HepG2 (cell line): ENCODE measurements around the gene ZNF586. TPM values are rescaled to one million over a fixed set of nuclear protein-coding genes. Genes with fewer than 3 reads are reported as not detected.
A peak's percentile ranks its signal among the peaks of the same experiment; 100 is the strongest.

Experiments
- GABPA ChIP-seq, 2 experiments: IDR thresholded peaks; 2 replicates each; pipeline ENCODE4 v1.6.1; 2011 to 2016; ENCODE audit warnings: low read depth in 2 of 2, low read length in 1 of 2, missing biosample characterization in 1 of 2, missing genetic modification characterization in 1 of 2
- HNRNPK ChIP-seq: fragments of 200-400 bp; formaldehyde crosslinking; IDR thresholded peaks from 2 replicates; pipeline ENCODE4 v1.6.1; 2018; ENCODE audit warnings: low read length, low read depth, moderate library complexity, mild to moderate bottlenecking; ENCODE audit not compliant: poor library complexity, severe bottlenecking
- ZBTB20 ChIP-seq: sonication (generic); formaldehyde crosslinking; IDR thresholded peaks from 2 replicates; pipeline ENCODE4 v1.8.1; 2023; ENCODE audit warnings: missing genetic modification reagents, low read depth, mild to moderate bottlenecking, borderline replicate concordance
- polyA plus RNA-seq, 8 experiments: library from polyadenylated mRNA; depleted of rRNA in 3 of 8; stranded (reverse) in 7 of 8; unstranded in 1 of 8; fragments of >200 nt; fragmentation: Illumina TruSeq in 4 of 8; extraction: Trizol in 4 of 8; gene quantifications; 2 replicates each; pipeline versions ENCODE4 v1.2.1 to v1.2.3, GENCODE V29; 2011 to 2016; ENCODE audit warnings: low read depth in 4 of 8, missing spikeins in 1 of 8, mixed read lengths in 1 of 8; ENCODE audit not compliant: insufficient read depth in 1 of 8
- total RNA-seq, 5 experiments: library from RNA; depleted of rRNA; stranded (reverse); fragments of >200 nt; fragmentation: Illumina TruSeq; extraction: Trizol; gene quantifications; 2 replicates each; pipeline ENCODE4 v1.2.3, GENCODE V29; 2016; ENCODE audit warnings: low read depth in 1 of 5
- TF ChIP-seq, protein P1 (sequence below): sonication (generic); formaldehyde crosslinking; IDR thresholded peaks from 2 replicates; pipeline ENCODE4 v1.4.0; 2020; ENCODE audit warnings: mild to moderate bottlenecking, missing genetic modification reagents
- TF ChIP-seq, protein P2 (sequence below): sonication (generic); formaldehyde crosslinking; IDR thresholded peaks from 2 replicates; pipeline ENCODE4 v1.4.0; 2020; ENCODE audit warnings: missing genetic modification reagents
- TF ChIP-seq, protein P3 (sequence below): sonication (generic); formaldehyde crosslinking; IDR thresholded peaks from 2 replicates; pipeline ENCODE4 v1.4.0; 2020; ENCODE audit warnings: missing genetic modification reagents
- TF ChIP-seq, protein P4 (sequence below): IDR thresholded peaks from 2 replicates; pipeline ENCODE4 v1.6.1; 2016; ENCODE audit warnings: control low read depth
- TF ChIP-seq, protein P5 (sequence below): sonication (generic); formaldehyde crosslinking; IDR thresholded peaks from 2 replicates; pipeline ENCODE4 v1.4.0; 2020; ENCODE audit warnings: missing genetic modification reagents, borderline replicate concordance

ZNF586 gene
- total and polyA plus RNA-seq, 2 of the 13 experiments (the other 11 are each of a cell fraction or from before 2014, with no cell fraction given), result 0.50 to 3.4 TPM

DNA sequence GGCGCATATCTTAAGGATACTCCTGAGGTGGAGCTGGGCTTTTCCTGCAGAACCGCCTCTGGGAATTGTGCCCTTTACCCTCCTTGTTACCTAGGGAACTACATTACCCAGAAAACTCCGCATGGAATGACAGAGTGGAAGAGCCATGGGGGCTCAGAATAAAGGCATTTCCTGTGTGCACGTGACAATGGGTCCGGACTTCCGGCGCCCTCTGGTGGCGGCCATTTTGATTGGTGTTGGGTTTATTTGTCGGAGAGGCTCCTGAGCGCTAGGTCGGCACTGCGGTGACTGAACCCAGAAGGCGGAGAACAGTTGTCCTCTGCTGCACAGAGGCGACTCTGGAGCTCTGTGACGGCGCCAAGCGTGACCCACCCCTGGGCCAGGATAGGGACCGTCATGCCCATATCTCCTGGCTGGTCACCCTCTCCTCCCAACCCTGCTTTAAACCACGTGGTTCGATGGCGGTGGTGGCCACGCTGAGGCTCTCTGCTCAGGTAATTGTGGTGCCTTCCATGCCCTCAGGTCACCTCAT is 60.7 kb downstream of the ZNF586 start, which contains the start of gene ZNF587B (continued):
- TF ChIP-seq, protein P1, sequence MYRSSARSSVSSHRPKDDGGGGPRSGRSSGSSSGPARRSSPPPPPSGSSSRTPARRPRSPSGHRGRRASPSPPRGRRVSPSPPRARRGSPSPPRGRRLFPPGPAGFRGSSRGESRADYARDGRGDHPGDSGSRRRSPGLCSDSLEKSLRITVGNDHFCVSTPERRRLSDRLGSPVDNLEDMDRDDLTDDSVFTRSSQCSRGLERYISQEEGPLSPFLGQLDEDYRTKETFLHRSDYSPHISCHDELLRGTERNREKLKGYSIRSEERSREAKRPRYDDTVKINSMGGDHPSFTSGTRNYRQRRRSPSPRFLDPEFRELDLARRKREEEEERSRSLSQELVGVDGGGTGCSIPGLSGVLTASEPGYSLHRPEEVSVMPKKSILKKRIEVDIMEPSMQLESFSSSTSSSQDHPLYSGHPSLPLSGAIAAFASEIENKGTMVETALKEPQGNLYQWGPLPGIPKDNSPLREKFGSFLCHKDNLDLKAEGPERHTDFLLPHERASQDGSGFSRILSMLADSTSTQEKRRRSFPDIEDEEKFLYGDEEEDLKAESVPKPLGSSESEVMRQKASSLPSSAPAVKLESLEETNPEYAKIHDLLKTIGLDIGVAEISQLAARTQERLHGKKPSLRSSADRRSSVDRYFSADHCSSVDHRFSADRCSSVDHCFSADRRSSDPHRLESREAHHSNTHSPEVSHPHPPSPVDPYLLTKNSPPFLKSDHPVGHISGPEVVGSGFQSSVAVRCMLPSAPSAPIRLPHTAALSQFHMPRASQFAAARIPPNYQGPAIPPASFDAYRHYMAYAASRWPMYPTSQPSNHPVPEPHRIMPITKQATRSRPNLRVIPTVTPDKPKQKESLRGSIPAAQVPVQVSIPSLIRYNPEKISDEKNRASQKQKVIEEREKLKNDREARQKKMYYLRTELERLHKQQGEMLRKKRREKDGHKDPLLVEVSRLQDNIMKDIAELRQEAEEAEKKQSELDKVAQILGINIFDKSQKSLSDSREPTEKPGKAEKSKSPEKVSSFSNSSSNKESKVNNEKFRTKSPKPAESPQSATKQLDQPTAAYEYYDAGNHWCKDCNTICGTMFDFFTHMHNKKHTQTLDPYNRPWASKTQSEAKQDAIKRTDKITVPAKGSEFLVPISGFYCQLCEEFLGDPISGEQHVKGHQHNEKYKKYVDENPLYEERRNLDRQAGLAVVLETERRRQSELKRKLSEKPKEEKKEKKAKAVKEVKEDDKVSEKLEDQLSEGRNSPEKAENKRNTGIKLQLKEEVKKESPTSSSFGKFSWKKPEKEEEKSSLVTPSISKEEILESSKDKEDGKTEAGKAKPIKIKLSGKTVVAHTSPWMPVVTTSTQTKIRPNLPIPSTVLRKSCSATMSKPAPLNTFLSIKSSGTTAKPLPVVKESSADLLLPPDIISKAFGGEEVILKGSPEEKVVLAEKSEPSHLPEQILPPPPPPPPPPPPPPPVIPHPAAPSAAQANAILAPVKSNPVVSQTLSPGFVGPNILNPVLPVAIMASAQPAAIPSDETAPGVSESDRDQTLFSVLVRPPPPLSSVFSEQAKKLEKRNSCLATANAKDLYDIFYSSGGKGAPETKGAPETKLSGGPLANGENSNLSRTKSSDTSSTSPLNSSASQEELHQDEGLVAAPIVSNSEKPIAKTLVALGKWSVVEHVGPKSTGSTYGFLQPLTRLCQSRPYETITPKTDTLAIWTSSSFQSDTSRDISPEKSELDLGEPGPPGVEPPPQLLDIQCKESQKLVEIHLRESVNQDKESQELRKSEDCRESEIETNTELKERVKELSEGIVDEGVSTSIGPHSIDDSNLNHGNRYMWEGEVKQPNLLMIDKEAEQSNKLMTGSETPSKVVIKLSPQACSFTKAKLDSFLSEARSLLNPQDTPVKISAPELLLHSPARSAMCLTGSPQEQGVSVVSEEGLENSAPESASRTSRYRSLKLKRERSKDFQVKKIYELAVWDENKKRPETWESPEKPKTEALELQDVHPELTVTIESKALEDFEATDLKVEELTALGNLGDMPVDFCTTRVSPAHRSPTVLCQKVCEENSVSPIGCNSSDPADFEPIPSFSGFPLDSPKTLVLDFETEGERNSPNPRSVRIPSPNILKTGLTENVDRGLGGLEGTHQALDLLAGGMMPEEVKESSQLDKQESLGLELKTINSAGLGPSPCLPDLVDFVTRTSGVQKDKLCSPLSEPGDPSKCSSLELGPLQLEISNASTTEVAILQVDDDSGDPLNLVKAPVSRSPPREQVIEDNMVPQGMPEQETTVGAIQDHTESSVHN (CRISPR knock-in tag), result no peak
- TF ChIP-seq, protein P2, sequence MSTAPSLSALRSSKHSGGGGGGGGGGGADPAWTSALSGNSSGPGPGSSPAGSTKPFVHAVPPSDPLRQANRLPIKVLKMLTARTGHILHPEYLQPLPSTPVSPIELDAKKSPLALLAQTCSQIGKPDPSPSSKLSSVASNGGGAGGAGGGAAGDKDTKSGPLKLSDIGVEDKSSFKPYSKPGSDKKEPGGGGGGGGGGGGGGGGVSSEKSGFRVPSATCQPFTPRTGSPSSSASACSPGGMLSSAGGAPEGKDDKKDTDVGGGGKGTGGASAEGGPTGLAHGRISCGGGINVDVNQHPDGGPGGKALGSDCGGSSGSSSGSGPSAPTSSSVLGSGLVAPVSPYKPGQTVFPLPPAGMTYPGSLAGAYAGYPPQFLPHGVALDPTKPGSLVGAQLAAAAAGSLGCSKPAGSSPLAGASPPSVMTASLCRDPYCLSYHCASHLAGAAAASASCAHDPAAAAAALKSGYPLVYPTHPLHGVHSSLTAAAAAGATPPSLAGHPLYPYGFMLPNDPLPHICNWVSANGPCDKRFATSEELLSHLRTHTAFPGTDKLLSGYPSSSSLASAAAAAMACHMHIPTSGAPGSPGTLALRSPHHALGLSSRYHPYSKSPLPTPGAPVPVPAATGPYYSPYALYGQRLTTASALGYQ (CRISPR knock-in tag), result no peak
- TF ChIP-seq GABPA (IDR thresholded peaks at IDR 0.05; ENCODE audit: low read depth, low read length) (peak; percentile 56), GABPA (CRISPR knock-in tag; IDR thresholded peaks at IDR 0.05; ENCODE audit: low read depth) (peak; percentile 91), ZBTB20 (CRISPR knock-in tag) (no peak), HNRNPK (no peak)
- TF ChIP-seq, protein P3, sequence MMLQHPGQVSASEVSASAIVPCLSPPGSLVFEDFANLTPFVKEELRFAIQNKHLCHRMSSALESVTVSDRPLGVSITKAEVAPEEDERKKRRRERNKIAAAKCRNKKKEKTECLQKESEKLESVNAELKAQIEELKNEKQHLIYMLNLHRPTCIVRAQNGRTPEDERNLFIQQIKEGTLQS (CRISPR knock-in tag), result no peak
- TF ChIP-seq, protein P4, sequence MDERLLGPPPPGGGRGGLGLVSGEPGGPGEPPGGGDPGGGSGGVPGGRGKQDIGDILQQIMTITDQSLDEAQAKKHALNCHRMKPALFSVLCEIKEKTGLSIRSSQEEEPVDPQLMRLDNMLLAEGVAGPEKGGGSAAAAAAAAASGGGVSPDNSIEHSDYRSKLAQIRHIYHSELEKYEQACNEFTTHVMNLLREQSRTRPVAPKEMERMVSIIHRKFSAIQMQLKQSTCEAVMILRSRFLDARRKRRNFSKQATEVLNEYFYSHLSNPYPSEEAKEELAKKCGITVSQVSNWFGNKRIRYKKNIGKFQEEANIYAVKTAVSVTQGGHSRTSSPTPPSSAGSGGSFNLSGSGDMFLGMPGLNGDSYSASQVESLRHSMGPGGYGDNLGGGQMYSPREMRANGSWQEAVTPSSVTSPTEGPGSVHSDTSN (CRISPR knock-in tag), result no peak
- TF ChIP-seq, protein P5, sequence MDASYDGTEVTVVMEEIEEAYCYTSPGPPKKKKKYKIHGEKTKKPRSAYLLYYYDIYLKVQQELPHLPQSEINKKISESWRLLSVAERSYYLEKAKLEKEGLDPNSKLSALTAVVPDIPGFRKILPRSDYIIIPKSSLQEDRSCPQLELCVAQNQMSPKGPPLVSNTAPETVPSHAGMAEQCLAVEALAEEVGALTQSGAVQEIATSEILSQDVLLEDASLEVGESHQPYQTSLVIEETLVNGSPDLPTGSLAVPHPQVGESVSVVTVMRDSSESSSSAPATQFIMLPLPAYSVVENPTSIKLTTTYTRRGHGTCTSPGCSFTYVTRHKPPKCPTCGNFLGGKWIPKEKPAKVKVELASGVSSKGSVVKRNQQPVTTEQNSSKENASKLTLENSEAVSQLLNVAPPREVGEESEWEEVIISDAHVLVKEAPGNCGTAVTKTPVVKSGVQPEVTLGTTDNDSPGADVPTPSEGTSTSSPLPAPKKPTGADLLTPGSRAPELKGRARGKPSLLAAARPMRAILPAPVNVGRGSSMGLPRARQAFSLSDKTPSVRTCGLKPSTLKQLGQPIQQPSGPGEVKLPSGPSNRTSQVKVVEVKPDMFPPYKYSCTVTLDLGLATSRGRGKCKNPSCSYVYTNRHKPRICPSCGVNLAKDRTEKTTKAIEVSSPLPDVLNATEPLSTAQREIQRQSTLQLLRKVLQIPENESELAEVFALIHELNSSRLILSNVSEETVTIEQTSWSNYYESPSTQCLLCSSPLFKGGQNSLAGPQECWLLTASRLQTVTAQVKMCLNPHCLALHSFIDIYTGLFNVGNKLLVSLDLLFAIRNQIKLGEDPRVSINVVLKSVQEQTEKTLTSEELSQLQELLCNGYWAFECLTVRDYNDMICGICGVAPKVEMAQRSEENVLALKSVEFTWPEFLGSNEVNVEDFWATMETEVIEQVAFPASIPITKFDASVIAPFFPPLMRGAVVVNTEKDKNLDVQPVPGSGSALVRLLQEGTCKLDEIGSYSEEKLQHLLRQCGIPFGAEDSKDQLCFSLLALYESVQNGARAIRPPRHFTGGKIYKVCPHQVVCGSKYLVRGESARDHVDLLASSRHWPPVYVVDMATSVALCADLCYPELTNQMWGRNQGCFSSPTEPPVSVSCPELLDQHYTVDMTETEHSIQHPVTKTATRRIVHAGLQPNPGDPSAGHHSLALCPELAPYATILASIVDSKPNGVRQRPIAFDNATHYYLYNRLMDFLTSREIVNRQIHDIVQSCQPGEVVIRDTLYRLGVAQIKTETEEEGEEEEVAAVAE (CRISPR knock-in tag), result no peak
